CD14-positive monocyte (primary cell): Measurements from ENCODE around the gene DUS3L. TPM values are rescaled to one million over a fixed set of nuclear protein-coding genes. Genes with fewer than 3 reads are reported as not detected.

Experiments used
- DNase-seq, 3 donors: peaks; one replicate each; pipeline ENCODE4 v3.0.0-alpha.2; 2011 to 2022
- H2AFZ ChIP-seq: 2 replicates; pipeline ENCODE4 v1.6.0; 2012; ENCODE audit warnings: mild to moderate bottlenecking, low read depth, low read length, inconsistent platforms; ENCODE audit not compliant: insufficient read depth, poor library complexity, severe bottlenecking
- H3K27ac ChIP-seq, 2 donors: 1 replicate in 1 of 2; 2 replicates in 1 of 2; pipeline ENCODE4 v1.5.1; 2012 to 2013; ENCODE audit warnings: low read length in 2 of 2, control low read depth in 1 of 2, inconsistent platforms in 1 of 2, low read depth in 1 of 2, mild to moderate bottlenecking in 1 of 2
- H3K27me3 ChIP-seq, 2 donors: one replicate each; pipeline versions ENCODE4 v1.6.0 to v1.6.1; 2011 to 2013; ENCODE audit warnings: low read length in 2 of 2; ENCODE audit not compliant: control insufficient read depth in 2 of 2, insufficient read depth in 2 of 2
- H3K36me3 ChIP-seq, 2 donors: replicated peaks in 1 of 2; 1 replicate in 1 of 2; 2 replicates in 1 of 2; pipeline versions ENCODE4 v1.5.1 to v1.6.1; 2012 to 2013; ENCODE audit warnings: low read length in 2 of 2, control low read depth in 1 of 2, inconsistent platforms in 1 of 2, mild to moderate bottlenecking in 1 of 2; ENCODE audit not compliant: insufficient read depth in 2 of 2, control insufficient read depth in 1 of 2
- H3K4me1 ChIP-seq, 2 donors: 1 replicate in 1 of 2; 2 replicates in 1 of 2; pipeline versions ENCODE4 v1.5.1 to v1.6.1; 2012 to 2013; ENCODE audit warnings: low read length in 2 of 2, control low read depth in 1 of 2, inconsistent platforms in 1 of 2, mild to moderate bottlenecking in 1 of 2, moderate library complexity in 1 of 2; ENCODE audit not compliant: insufficient read depth in 2 of 2, control insufficient read depth in 1 of 2
- H3K4me2 ChIP-seq: replicated peaks from 2 replicates; pipeline ENCODE3; 2012; ENCODE audit warnings: low read length, moderate library complexity, mild to moderate bottlenecking; ENCODE audit not compliant: poor library complexity, severe bottlenecking; ENCODE audit errors: extremely low read depth
- H3K4me3 ChIP-seq, 3 experiments: fragments of 200-600 bp in 1 of 3; sonication (generic) in 1 of 3; replicated peaks in 1 of 3; 1 replicate in 2 of 3; 2 replicates in 1 of 3; pipeline ENCODE4 v1.5.1; 2011 to 2013; ENCODE audit warnings: low read length in 3 of 3, mild to moderate bottlenecking in 3 of 3, control low read depth in 2 of 3, low read depth in 2 of 3, inconsistent platforms in 1 of 3, moderate library complexity in 1 of 3
- H3K79me2 ChIP-seq: 2 replicates; pipeline ENCODE4 v1.6.0; 2012; ENCODE audit warnings: mild to moderate bottlenecking, control low read depth, inconsistent platforms, low read length, moderate library complexity; ENCODE audit not compliant: insufficient read depth
- H3K9ac ChIP-seq: 2 replicates; pipeline ENCODE4 v1.6.0; 2017; ENCODE audit warnings: low read length, mild to moderate bottlenecking; ENCODE audit not compliant: insufficient read depth, poor library complexity, severe bottlenecking
- H3K9me3 ChIP-seq, 2 donors: replicated peaks in 1 of 2; 1 replicate in 1 of 2; 2 replicates in 1 of 2; pipeline versions ENCODE4 v1.5.1 to v1.6.1; 2012 to 2013; ENCODE audit warnings: low read length in 2 of 2, control low read depth in 1 of 2; ENCODE audit not compliant: control insufficient read depth in 1 of 2, insufficient read depth in 1 of 2
- H4K20me1 ChIP-seq: 2 replicates; pipeline ENCODE4 v1.6.0; 2012; ENCODE audit warnings: mild to moderate bottlenecking, low read length, control low read depth, moderate library complexity; ENCODE audit not compliant: insufficient read depth
- H3K27ac Mint-ChIP-seq, 7 donors: one replicate each; pipeline ENCODE4 v1.8.0; 2020; ENCODE audit warnings: mild to moderate bottlenecking in 7 of 7, mixed read lengths in 7 of 7, moderate library complexity in 6 of 7, inconsistent platforms in 2 of 7
- H3K27me3 Mint-ChIP-seq, 3 donors: one replicate each; pipeline ENCODE4 v1.8.0; 2021 to 2022; ENCODE audit warnings: low read depth in 3 of 3, mild to moderate bottlenecking in 3 of 3, mixed read lengths in 3 of 3, moderate library complexity in 3 of 3, inconsistent platforms in 1 of 3
- H3K36me3 Mint-ChIP-seq, 2 donors: one replicate each; pipeline ENCODE4 v1.8.0; 2020; ENCODE audit warnings: mixed read lengths in 2 of 2, inconsistent platforms in 1 of 2, mild to moderate bottlenecking in 1 of 2
- H3K4me1 Mint-ChIP-seq: one replicate; pipeline ENCODE4 v1.8.0; 2020; ENCODE audit warnings: mild to moderate bottlenecking, mixed read lengths
- H3K4me3 Mint-ChIP-seq, 2 donors: one replicate each; pipeline ENCODE4 v1.8.0; 2020; ENCODE audit warnings: mild to moderate bottlenecking in 2 of 2, mixed read lengths in 2 of 2, moderate library complexity in 1 of 2
- H3K9me3 Mint-ChIP-seq, 7 donors: one replicate each; pipeline ENCODE4 v1.8.0; 2020 to 2022; ENCODE audit warnings: mixed read lengths in 7 of 7, mild to moderate bottlenecking in 6 of 7, moderate library complexity in 6 of 7, inconsistent platforms in 2 of 7
- CTCF ChIP-seq: fragments of 200-600 bp; IDR thresholded peaks from one replicate; pipeline ENCODE4 v1.8.0; 2022; ENCODE audit warnings: antibody characterized with exemption, mild to moderate bottlenecking
- WGBS: methylation state at CpG from one replicate; pipeline ENCODE4 v1.1.5; 2013; ENCODE audit warnings: missing lambda C conversion rate; ENCODE audit not compliant: insufficient coverage; 5-methylcytosine and 5-hydroxymethylcytosine counted together
- intact Hi-C, 2 donors: fragments of 100-400 bp; cut with micrococcal nuclease; formaldehyde crosslinking; loops; one replicate each; pipeline versions ENCODE4 v1.15.0 to v1.15.1; 2023
- polyA plus RNA-seq, 3 donors: library from polyadenylated mRNA; depleted of rRNA in 1 of 3; unstranded in 2 of 3; stranded (reverse) in 1 of 3; fragments of 300-500 nt in 2 of 3; fragments of >200 nt in 1 of 3; fragmentation: Illumina TruSeq in 2 of 3; gene quantifications; 1 replicate in 2 of 3; 2 replicates in 1 of 3; pipeline ENCODE4 v1.2.3, GENCODE V29; 2012 to 2021

Gene DUS3L
- polyA plus RNA-seq, 3 donors, result 17.4 to 40.2 (median 23.4) TPM

GRCh38 chr19:5826531-5827341 is 35.8 kb upstream of the DUS3L start:
- H3K9me3 ChIP-seq, result peaks cover 0 to 5% of the 10 kb centered on the region in 2 donors
- Mint-ChIP-seq H3K27me3 (peaks cover 15 to 39% (median 23%) of the 10 kb centered on the region in 3 donors), H3K4me3 (peak overlapping the region; percentile 78), H3K4me1 (peaks cover 18% of the 10 kb centered on the region), H3K36me3 (no peaks in the 10 kb centered on the region), H3K27ac (peak overlapping the region in 3 of 7 donors; percentile 36 to 84 (median 82)), H3K9me3 (peaks cover 2 to 15% (median 9%) of the 10 kb centered on the region in 7 donors)
- TF ChIP-seq CTCF, result no peak
- H3K36me3 ChIP-seq, result no peaks in the 10 kb centered on the region
- no peak overlapping the region for H3K27ac ChIP-seq
- H3K79me2 ChIP-seq, result no peaks in the 10 kb centered on the region
- WGBS, result 6% methylated on average over 19 of the region's 24 CpGs
- H3K9ac ChIP-seq, result no peak overlapping the region
- H3K27me3 ChIP-seq, result peaks cover 0 to 19% of the 10 kb centered on the region in 2 donors
- H4K20me1 ChIP-seq, result no peaks in the 10 kb centered on the region
- intact Hi-C loops, result no loop called here
- no peak overlapping the region for H3K4me2 ChIP-seq
- H3K4me3 ChIP-seq, result peak overlapping the region in 1 of 3 experiments; percentile 70
- peak overlapping the region; percentile 81 for H2AFZ ChIP-seq
- H3K4me1 ChIP-seq, result peaks cover 19 to 26% of the 10 kb centered on the region in 2 donors
- peak in 2 of 3 donors; percentile 12 to 32 for DNase-seq

GRCh38 chr19:5825178-5825577 is 34.2 kb upstream of the DUS3L start:
- H3K27ac ChIP-seq, result no peak overlapping the region
- H3K27me3 ChIP-seq, result peaks cover 0 to 19% of the 10 kb centered on the region in 2 donors
- no peaks in the 10 kb centered on the region for H3K79me2 ChIP-seq
- H3K27me3 Mint-ChIP-seq, result peaks cover 22 to 42% (median 23%) of the 10 kb centered on the region in 3 donors
- H3K36me3 ChIP-seq, result no peaks in the 10 kb centered on the region
- intact Hi-C loops, result no loop called here
- H3K4me3 ChIP-seq, result no peak overlapping the region
- peaks cover 2 to 15% (median 9%) of the 10 kb centered on the region in 7 donors for H3K9me3 Mint-ChIP-seq
- H3K36me3 Mint-ChIP-seq, result no peaks in the 10 kb centered on the region
- no peak for TF ChIP-seq CTCF
- H3K4me1 Mint-ChIP-seq, result peaks cover 18% of the 10 kb centered on the region
- WGBS, result 93% methylated on average over 18 of the region's 21 CpGs
- no peak overlapping the region for H2AFZ ChIP-seq
- peaks cover 0 to 5% of the 10 kb centered on the region in 2 donors for H3K9me3 ChIP-seq
- H3K9ac ChIP-seq, result no peak overlapping the region
- H3K4me3 Mint-ChIP-seq, result no peak overlapping the region
- H3K4me1 ChIP-seq, result peaks cover 19 to 26% of the 10 kb centered on the region in 2 donors
- H4K20me1 ChIP-seq, result no peaks in the 10 kb centered on the region
- H3K27ac Mint-ChIP-seq, result no peak overlapping the region
- DNase-seq, result no peak
- H3K4me2 ChIP-seq, result no peak overlapping the region
